HG02678 (cell line): ENCODE measurements around the gene TULP4.

Experiments used
- ATAC-seq: cut with Tn5 transposase; IDR thresholded peaks from one replicate; pipeline ENCODE4 v1.9.1; 2021; ENCODE audit warnings: mild to moderate bottlenecking, moderate library complexity; ENCODE audit not compliant: unreplicated experiment

TULP4 gene

DNA sequence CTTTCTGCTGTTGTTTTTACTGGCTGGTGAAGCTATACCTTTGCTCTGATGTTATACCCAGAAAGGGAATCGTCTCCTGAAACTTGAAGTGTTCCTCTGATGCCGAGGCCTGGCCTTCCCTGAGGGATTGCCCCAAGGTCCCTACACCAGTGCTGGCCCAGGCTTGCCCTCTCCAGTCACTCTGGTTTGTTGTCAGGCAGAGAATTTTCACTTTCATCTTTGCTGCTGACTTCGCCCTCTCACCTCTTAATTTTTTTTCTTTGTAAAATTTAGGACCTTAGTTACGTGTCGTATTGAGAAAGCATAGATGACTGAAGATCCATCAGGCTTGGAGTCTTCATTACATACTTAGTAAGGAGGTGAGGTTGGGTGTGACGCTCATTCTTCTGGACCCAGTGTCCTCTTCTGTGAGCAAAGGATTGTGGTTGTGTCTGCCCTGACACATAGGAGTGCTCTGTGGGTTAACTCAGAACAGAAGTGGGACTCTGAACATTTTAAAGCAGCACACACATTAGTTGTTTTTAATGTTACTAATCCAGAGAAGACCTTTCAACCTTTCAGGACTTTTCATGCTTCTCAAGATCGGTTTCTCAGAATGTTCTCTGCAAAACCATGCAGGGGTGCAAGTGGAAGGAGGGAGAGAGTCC, 45.4 kb downstream of the TULP4 start:
- peak; percentile 67 for ATAC-seq

DNA sequence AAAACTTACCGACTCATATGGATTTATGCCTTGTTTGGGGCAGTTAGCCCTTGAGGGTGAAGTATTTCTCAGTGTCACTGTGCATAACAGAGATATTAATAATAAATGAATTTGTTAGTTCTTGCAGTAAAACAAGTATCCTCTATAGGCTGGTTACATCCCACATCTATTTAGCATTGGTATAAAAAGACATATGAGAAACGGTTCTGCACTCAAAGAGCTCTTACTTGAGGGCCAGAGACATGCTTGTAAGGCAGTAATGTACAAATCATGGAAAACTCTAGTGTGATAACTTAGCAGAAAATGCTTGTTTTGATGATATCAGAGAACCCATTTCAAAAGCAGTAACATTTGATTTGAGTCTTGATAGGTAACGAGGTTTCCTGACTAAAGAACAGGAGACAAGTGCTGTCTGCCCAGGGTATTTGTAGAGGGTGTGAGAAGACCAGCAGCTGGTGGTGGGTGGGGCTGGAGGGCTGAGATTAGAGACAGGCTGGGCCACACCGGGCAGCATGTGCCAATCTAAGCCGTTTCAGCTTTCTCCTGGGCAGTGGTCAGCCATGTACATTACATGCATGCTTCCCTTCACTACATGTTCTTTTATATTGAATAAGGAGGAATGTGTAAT, 46.3 kb downstream of the TULP4 start:
- ATAC-seq: no peak

DNA sequence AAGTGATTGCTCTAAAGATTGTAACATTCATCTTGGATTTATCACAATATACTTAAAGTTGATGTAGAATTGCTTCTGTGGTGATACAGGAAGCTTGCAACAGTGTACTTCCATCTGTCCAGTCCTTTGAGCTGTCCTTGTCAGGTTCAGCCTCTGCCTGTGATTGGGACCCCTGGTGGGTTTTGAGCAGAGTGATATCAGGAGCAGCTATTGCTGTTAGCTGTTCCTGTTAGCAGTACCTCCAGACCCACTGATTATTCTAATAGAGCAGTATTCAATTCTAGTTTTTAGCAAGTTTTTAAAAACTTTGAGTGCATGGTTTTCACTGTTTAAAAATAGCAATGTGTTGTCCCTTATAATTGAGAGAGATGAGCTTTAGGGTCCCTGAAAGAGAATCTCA, 48.8 kb downstream of the TULP4 start:
- no peak for ATAC-seq

DNA sequence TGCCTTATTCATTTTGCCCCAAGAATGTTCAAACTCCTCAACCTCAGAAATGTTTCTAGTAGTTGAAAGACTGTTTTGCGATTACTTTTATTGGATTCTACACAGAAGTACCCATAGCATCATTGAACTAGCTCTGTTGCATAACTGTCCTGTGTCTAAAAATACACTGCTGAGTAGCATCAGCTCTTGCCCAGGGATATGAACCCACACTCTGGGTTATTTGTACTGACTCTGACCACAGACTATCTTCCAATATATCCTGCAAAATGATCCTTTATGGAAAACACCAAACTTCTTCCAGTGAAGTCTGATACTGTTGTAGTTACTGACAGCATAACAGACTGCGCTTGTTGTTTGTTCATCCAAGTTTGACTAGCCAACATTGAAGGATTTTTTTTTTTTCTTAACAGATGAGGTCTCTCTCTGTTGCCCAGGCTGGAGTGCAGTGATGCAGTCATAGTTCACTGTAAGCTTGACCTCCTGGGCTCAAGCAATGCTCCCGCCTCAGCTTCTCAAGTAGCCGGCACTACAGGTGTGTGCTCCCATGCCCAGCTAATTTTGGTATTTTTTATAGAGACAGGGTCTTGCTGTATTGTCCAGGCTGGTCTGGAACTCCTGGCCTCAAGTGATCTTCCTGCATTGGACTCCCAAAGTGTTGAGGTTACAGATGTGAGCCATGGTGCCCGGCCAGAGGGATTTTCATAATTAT, 49.9 kb downstream of the TULP4 start:
- no peak for ATAC-seq

DNA sequence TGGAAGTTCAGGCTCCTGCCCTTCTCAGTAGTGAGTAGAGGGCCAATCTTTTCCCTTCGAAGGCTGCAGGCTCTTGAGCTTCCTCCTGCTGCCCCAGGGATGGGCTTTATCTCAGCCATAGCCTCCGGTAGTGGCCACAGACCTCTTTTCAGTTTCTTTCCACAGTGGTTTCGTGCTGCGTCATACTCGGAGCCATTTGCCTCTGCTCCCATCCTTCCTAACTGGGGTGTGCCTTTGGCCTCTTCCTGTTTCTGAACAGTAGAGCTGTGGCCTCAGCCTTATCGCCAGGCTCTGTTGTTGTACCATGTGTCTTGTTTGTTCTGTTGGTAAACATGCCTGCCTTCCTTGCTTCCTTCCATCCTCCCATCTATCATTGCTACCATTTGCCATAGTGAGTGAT, 54.1 kb downstream of the TULP4 start:
- ATAC-seq: peak; percentile 59

DNA sequence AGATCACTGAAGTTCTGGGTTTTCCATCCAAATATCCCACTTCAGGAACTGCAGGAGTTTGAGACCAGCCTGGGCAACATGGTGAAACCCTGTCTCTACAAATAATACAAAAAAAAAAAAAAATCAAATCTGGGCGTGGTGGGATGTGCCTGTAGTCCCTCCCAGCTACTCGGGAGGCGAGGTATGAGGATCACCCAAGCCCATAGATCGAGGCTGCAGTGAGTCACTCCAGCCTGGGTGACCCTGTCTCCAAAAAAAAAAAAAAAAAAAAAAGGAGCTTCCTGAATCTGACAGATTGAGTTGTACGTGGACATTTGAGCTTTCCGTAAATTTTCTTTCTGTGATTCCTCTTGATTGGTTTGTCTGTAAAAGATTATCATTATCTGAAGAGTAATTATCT, 55.6 kb downstream of the TULP4 start:
- ATAC-seq: no peak

DNA sequence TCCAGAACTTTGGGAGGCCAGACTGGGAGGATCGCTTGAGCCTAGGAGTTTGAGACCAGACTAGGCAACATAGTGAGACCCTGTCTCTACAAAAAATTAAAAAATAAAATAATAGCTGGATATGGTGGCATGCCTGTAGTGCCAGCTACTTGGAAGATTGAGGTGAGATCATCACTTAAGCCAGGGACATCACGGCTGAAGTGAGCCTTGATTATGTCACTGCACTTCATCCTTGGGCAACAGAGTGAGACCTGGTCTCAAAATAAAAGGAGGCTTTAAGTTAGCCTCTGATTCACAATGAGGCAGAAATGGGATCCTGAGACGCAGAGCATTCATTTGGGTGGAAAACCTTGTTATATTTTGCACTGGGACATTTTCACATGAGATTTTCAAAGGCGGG, 57.0 kb downstream of the TULP4 start:
- ATAC-seq: no peak

DNA sequence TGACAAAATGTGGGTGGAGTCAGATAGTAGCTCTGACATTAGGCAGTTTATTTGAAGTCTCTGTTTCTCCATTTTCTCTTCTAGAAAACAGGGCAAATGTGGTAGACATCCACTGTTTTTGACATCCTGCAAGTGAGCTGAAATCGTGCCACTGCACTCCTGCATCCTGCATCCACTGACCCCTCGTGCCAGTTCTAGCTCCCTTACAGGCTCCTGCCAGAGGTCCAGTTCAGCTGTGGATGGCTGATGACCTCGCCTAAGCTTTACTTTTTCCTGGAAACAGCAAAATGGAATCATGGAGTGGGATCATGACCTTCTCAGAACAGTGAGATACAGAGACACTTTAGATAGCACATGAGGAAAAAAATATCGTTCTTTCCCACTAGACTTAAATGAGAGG, 58.5 kb downstream of the TULP4 start:
- ATAC-seq: no peak

DNA sequence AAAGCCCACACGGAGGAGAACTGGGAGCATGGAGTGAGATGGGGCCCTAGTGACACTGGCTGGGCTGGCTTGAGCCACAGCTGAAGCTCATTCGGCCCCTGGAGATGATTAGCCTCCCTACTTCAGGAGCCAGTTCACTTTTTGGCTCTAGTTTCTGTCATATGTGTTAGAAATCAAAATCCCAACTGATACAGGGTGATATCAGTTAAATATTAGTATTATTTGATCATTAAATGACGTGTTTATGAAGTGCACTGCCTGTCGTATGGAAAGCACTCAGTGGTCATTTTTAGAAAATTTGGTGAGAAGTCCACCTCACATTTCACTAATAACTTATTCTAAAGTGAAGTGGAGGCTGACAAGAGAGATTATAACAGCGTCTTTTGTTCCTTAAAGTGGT, 59.0 kb downstream of the TULP4 start:
- ATAC-seq: no peak

DNA sequence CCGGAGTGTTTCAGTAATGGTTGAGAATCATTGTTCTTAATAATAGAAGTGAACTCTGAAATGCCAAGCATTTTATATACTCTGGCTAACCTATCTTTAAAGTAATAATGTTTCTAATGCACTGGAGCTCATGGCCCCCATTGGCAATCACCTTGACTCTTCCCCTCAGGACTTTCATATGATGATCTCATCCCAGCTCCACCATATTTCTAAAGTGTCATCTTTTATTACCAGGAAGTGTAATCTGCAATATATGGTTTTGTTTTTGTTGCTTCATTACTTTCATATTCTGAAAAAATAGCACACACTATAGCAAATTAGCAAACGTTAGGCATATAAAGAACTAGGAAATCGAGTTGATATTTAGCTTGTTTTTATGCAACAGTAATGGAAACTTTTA, 60.3 kb downstream of the TULP4 start:
- ATAC-seq: no peak

DNA sequence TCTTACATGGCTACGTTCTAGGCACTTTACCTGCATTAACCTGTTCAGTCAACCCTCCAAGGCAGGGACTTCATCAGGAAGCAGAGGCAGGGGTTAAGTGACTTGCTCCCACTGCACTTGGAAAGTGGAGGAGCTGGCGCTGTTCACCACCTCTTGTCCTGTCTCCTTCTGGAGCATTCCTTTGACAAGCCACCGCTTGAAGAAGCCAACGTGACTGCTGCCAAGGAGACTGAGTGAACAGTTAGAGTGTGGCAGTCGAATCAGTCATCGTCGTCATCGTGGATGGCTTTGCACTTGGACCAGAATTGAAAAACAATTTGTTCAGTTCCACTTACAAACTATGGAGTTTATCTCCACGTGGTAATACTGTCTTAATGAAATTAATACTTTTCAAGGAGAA, 60.9 kb downstream of the TULP4 start:
- no peak for ATAC-seq

DNA sequence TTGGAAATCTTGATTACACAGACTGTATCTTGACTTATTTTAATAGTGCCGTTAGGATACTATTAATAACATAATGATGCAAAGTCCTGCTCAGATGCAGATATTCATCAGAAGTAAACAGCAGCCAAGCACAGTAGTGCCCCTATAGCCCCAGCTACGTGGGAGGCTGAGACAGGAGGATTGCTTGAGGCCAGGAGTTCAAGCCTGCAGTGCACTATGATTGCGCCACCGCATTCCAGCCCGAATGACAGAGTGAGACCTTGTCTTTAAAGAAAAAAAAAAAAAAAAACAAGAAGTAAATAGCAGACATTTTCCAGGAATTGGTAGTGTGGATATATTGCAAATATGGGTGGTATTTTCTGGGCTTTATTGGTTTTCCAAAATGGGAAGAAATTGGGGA, 61.8 kb downstream of the TULP4 start:
- no peak for ATAC-seq

DNA sequence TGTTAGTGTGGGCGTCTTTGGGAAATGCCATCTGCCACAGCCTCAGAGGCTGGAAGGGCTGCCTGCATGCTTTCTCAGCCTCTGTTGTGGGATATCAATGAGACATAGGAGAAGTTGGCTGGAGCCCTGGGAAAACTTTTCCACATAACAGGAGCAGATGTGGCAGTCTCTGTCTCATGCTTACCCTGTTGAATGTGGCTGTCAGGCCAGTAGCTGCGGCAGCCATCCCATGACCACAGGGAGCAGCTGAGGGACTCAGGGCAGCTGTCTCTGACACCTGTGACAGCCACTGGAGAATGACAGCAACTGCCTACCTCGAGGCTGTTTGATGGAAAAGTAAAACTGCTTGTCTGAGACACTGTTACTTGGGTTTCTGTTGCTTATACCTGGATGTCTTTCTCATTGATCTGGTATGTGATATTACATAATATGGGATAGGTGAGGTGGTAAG, 64.4 kb downstream of the TULP4 start:
- ATAC-seq: no peak

DNA sequence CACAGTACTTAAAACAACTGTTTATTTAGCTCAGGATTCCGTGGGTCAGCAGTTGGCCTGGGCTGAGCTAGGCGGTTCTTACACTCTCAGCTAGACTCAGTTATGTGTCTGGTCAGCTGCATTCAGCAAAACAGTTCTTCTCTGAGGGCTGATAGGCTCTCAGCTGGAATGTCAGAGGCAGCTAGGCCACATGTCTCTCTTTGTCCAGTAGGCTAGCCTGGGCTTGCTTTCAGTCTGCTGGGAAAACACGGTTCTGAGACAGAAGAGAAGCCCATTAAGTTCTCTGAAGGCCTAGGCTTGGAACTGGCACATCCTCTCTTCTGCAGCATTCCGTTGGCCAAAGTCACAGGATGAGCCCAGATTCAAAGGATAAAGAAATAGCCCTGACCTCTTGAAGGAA, 65.6 kb downstream of the TULP4 start:
- ATAC-seq: no peak

DNA sequence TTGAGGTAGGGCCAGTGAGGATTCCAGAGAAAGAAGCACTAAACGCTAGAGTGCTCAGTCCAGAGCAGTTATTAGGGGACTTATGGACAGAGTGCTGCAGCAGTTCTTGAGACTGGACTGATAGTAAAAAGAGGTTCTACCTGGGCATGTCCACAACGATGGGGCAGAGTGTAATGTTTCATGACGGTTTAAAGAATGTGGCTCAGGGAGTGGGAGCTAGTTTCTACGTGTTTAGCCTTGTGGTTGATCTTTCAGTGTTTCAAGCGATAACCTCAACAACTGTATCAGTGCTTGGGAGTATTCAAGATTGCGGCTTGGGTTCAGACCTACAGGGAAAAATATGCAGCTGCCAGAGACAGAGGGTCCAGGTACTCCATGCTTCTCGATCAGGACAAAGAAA, 67.1 kb downstream of the TULP4 start:
- ATAC-seq: no peak

DNA sequence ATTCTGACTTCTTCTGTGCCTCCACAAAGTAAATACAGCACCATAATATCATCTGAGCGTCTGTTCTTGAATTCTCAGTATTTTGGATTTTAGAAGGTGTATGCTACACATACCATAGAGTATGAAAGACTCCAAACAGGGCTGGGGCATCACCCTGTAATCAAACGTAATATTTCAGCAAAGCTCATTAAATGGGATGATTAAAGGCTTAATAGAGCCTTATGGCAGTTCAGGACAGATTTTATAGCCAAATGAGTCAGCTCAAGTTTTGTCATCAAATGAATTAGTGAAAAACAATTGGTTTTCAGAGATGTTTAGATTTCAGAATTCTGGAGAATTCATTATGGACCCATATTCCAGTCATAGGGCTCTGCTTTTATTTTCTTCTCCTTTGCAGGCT, 68.9 kb downstream of the TULP4 start:
- ATAC-seq: no peak

DNA sequence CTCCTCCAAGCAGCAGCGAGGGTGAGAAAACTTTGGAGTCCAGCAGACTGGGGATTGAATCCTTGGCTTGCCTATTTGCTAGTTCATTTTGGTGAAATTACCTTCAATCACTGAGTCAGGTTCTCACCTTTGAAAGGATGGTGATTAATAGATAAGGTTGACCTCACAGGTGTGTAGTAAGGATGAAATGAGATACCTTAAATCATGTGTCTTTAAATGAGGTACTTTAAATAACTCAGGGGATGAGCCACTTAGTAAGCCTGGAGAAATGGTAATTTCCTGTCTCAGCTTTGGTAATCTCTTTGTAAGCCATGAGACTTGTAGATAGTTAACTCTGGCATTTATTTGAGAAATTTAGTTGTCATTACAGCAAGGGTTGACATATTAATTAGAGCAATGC, 70.2 kb downstream of the TULP4 start:
- ATAC-seq: no peak

DNA sequence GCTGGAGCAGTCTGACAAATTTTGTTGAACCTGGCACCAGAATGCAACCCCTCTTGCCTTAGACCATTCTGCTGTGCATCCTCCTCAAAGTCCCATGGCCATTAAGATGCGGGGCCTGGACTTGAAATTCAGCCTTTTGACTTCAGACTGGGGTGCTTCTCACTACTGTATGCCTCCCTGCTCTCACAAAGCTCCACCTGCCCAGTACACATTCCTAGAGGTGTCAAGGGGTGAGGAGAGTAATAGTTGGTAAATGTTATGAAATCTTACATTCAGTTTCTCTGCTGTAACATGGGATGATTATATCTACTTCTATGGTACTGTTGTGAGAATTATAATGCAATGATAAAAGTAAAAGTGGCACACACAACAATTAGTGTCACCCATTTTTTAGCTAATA, 70.8 kb downstream of the TULP4 start:
- ATAC-seq: no peak

DNA sequence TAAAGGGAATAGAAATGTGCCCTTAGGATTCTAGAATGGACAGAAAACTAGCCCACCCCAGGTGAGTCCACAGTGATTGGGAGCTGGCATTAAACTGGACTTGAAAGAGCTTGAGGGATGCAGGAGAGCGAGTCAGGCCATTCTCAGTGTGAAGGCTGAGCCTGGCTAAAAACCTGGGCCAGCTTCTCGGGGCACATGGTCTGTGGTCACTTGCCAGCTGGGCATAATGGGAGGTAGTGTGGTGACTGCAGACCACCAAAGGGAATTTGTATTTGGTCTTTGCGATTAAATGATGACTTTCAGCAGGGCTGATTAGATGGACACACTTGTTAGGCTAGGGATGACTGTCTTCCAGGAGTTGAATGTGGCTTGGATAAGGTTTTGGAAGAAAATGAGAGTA, 71.3 kb downstream of the TULP4 start:
- ATAC-seq: no peak

DNA sequence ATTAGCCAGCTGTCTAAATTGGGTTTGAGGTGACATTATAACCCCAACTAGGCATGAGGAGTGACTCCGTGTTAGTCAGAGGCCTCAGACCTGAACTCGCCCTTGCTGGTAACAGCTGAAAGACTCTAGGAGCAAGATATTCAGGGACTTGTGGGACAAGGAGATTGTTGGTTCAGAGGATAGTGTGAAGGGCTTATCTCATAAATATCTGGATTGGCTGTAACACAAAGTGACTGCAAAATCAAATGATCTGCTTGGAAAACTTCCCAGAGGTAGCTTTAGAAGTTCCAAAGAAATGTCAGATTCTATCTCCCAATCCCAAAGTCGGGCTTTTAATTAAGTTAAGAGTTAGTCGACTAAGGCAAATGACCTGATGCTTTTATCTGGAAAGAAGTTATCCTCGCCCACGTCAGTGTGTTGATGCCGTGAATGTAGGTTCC, 72.4 kb downstream of the TULP4 start:
- no peak for ATAC-seq

DNA sequence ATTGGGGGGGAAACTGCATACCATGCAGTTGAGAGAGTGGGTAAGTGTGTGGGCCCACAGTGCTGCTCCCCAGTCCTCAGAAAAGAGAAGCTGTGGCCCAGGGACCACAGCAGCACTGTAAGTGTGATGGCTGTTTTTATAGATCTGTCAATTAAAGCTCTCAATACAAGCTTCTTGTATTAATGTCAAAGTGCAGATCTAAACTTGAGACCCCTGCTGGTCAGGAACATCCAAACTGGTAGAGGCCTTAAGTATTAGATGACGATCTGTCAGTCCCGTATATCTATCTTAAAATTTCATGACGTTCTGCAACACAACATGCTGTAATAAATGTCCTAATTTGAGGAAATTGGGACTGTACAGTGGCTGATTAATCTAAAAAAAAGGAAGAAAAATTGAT, 74.8 kb downstream of the TULP4 start:
- no peak for ATAC-seq

DNA sequence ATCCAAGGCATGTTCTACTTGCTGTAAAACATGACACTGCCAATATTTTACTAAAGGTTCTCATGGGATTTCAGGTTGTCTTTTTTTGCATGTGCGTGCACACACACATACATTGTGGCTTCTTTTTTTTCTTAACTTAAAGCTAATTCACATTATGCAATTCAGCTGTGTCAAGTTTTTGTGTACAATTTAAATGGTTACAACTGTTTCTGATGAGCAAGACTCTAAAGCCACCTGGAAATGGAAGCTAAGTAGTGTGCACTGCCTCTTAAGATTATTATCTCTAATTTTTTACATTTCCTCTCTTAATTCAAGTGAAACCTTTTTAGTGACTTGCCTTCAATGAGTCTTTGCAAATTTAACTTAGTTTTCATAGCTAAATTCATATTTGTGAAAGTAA, 75.3 kb downstream of the TULP4 start:
- no peak for ATAC-seq
